Transverse colon (tissue), 4 donors: ENCODE measurements around the gene APOD.
"Not testable (repeated sequence)": the region's sequence is repeated elsewhere in the genome, so short reads cannot be mapped to it uniquely, and the experiment has no call there.

ENCODE experiments used
- POLR2A ChIP-seq: fragments of 450-650 bp; IDR thresholded peaks from one replicate; pipeline ENCODE4 v1.6.1; 2016; ENCODE audit warnings: antibody characterized with exemption, mild to moderate bottlenecking, moderate library complexity
- POLR2AphosphoS5 ChIP-seq, 3 donors: sonication (generic); formaldehyde crosslinking; IDR thresholded peaks; one replicate each; pipeline ENCODE4 v1.6.1; 2016; ENCODE audit warnings: antibody characterized with exemption in 3 of 3
- TF ChIP-seq, protein P1 (sequence below), 5 experiments: fragments of 200-600 bp in 3 of 5; fragments of 450-650 bp in 2 of 5; sonication (generic) in 3 of 5; IDR thresholded peaks; 1 replicate in 2 of 5; 2 replicates in 3 of 5; pipeline ENCODE4 v1.5.1; 2016 to 2017; ENCODE audit warnings: antibody characterized with exemption in 5 of 5, inconsistent platforms in 3 of 5, mild to moderate bottlenecking in 2 of 5, moderate library complexity in 1 of 5

- not testable (repeated sequence) for TF ChIP-seq POLR2AphosphoS5 (IDR thresholded peaks at IDR 0.05); POLR2A
- TF ChIP-seq, protein P1, sequence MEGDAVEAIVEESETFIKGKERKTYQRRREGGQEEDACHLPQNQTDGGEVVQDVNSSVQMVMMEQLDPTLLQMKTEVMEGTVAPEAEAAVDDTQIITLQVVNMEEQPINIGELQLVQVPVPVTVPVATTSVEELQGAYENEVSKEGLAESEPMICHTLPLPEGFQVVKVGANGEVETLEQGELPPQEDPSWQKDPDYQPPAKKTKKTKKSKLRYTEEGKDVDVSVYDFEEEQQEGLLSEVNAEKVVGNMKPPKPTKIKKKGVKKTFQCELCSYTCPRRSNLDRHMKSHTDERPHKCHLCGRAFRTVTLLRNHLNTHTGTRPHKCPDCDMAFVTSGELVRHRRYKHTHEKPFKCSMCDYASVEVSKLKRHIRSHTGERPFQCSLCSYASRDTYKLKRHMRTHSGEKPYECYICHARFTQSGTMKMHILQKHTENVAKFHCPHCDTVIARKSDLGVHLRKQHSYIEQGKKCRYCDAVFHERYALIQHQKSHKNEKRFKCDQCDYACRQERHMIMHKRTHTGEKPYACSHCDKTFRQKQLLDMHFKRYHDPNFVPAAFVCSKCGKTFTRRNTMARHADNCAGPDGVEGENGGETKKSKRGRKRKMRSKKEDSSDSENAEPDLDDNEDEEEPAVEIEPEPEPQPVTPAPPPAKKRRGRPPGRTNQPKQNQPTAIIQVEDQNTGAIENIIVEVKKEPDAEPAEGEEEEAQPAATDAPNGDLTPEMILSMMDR (IDR thresholded peaks at IDR 0.05), result not testable (repeated sequence)
Measured at GRCh38 chr3:195630938-195631495, 47.3 kb upstream of the APOD start.
